ENCODE measurements around the gene BSND. TPM values are rescaled to one million over a fixed set of nuclear protein-coding genes. Genes with fewer than 3 reads are reported as not detected.

The BSND gene
- total RNA-seq, 3 donors from 2014 or later: not detected

GRCh38 chr1:55059302-55060132, 60.8 kb downstream of the BSND start:
- ATAC-seq (no peak), DNase-seq (no peak)
- Mint-ChIP-seq H3K36me3 (ENCODE audit: insufficient read depth) (no peaks in the 10 kb centered on the region), H3K4me1 (ENCODE audit: low read depth) (no peaks in the 10 kb centered on the region), H3K27me3 (ENCODE audit: low read depth) (no peaks in the 10 kb centered on the region), H3K4me3 (no peak overlapping the region), H3K9me3 (no peaks in the 10 kb centered on the region)

GRCh38 chr1:55060133-55060999, 61.6 kb downstream of the BSND start:
- Mint-ChIP-seq H3K9me3 (no peaks in the 10 kb centered on the region), H3K4me3 (no peak overlapping the region), H3K4me1 (ENCODE audit: low read depth) (no peaks in the 10 kb centered on the region), H3K27me3 (ENCODE audit: low read depth) (no peaks in the 10 kb centered on the region), H3K36me3 (ENCODE audit: insufficient read depth) (no peaks in the 10 kb centered on the region)
- DNase-seq (no peak), ATAC-seq (peak; percentile 73 to 83)

- DNase-seq: no peak
- Mint-ChIP-seq H3K9me3 (no peaks in the 10 kb centered on the region), H3K27me3 (ENCODE audit: low read depth) (no peaks in the 10 kb centered on the region), H3K4me3 (no peak overlapping the region), H3K36me3 (ENCODE audit: insufficient read depth) (no peaks in the 10 kb centered on the region), H3K4me1 (ENCODE audit: low read depth) (no peaks in the 10 kb centered on the region)
- ATAC-seq: no peak
These were observed 62.4 kb downstream of the BSND start for GRCh38 chr1:55061000-55061705.

Other genes with a start within 250 kb of the BSND start
- gene PARS2, start 234.4 kb upstream of the BSND start, total RNA-seq: 1 to 10 TPM; 5.5 to 7.9 (median 6.1) TPM
- gene TTC22, start 197.6 kb upstream of the BSND start, total RNA-seq: 1 to 10 TPM; 1.9 to 2.8 (median 2.0) TPM
- gene DHCR24, start 111.7 kb upstream of the BSND start, total RNA-seq: 10 to 100 TPM; 53.0 to 70.5 (median 66.8) TPM
- gene TMEM61, start 18.3 kb upstream of the BSND start, total RNA-seq: under 1 TPM in 1 of 3 donors, not detected in 2; 0.24 TPM
- under 1 TPM; 0.05 to 0.10 (median 0.08) TPM for gene PCSK9, start 40.6 kb downstream of the BSND start, total RNA-seq
- 10 to 100 TPM; 42.1 to 44.0 (median 43.9) TPM for gene USP24, start 216.4 kb downstream of the BSND start, total RNA-seq

Measured in activated T-cell treated with anti-CD3 and anti-CD28 coated beads, Interleukin-2, amount 50 U/mL, for 4 hours (primary cell).